ENCODE results near the gene THOC5.
"Not testable (repeated sequence)": the region's sequence is repeated elsewhere in the genome, so short reads cannot be mapped to it uniquely, and the experiment has no call there.

The THOC5 gene

GRCh38 chr22:29559853-29560252 lies 6.3 kb upstream of the THOC5 start:
- no peak for DNase-seq

DNA sequence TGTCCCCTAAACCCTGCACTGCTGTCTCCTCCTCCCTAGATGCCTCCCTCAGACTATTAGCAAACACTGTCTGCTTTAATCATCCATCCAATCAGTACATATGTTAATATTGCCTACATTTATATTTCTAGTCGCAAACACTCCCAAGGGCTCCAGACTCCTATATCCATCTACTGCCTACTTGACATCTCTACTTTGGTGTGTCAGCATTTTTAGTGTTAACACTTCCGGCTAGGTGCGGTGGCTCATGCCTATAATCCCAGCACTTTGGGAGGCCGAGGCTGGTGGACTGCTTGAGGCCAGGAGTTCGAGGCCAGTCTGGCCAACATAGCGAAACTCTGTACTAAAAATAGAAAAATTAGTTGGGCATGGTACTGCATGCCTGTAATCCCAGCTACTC lies 5.5 kb upstream of the THOC5 start:
- DNase-seq, result no peak

GRCh38 chr22:29555065-29555644 lies 1.6 kb upstream of the THOC5 start:
- DNase-seq, result peak; percentile 64

- not testable (repeated sequence) for DNase-seq
These were observed 1.2 kb downstream of the THOC5 start for GRCh38 chr22:29552357-29552756.

DNA sequence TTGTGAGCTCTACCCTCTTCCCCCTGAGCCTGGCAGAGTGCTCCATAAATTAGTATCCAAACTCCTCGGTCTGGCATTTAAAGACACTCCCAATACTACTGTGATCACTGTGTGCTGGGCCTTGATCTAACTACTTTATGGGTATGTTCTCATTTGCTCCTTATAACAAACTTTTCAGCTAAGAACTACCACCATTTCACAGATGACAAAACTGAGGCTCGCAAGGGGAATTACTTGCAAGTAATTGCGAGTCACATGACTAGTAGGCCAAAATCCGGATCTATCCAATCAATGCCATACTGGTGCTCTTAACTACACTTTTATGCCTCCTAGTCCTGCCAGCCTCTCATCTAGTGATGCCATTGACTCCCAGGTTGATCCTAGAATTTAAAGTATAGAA lies 3.6 kb downstream of the THOC5 start:
- no peak for DNase-seq

DNA sequence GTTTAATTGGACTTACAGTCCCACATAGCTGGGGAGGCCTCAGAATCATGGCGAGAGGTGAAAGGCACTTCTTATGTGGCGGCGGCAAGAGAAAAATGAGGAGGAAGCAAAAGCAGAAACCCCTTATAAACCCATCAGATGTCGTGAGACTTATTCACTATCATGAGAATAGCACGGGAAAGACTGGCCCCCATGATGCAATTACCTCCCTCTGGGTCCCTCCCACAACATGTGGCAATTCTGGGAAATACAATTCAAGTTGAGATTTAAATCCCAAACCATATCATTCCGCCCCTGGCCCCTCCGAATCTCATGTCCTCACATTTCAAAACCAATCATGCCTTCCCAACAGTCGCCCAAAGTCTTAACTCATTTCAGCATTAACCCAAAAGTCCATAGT lies 8.5 kb downstream of the THOC5 start:
- DNase-seq, result not testable (repeated sequence)

DNA sequence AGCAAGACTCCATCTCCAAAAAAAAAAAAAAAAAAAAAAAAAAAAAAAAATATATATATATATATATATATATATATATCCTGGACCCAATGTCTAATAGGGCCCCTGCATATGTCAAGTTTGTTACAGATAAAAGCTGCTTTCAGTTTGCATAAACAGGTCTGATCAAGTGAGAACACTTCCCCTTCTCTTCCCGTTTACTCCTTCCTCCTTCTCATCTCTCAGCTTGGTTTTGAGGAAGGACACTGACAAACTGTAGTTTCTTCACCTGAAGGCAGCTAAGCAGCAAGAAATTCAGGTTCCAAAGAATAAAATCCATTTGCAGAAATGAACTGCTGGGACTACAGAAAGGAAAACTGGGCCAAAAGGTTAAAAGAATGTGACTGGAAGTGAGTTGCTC lies 11.7 kb downstream of the THOC5 start:
- no peak for DNase-seq

DNA sequence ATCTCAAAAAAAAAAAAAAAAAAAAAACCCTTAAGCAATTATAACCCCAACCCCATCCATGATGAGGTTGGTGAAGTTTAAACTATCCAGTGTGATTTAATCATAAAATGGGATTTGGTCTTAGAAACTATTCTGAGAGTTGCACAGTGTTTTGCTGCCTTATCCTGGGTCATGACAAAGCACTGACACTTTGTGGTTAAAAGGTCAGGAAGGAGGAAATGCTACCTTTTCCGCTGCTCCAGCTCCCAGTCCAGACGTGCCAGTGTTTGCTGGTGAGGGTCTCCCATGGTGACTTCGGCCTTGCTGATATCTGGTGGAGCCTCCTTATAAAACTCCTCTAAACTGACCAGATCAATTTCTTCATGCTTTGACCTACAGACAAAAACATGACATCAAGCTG lies 14.5 kb downstream of the THOC5 start:
- DNase-seq, result no peak

DNA sequence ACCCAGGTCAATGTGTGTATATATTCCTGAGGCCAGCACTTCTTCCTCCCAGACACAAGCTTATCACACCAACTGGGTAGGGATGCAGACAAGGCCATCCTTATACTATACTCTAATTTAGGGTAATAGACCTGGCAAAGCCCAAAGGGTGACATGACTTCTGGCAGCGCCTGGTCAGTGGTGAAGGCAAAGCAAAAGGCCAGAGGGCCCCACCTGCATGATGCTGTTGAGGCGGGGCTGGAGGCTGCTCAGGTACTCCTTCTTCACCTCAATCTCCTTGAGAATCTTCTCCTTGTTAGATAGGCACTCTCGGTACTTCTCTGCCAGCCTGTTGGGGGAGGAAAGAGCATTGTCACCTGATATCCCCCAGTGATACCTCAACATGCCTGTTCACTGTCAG lies 17.1 kb downstream of the THOC5 start:
- DNase-seq, result no peak

DNA sequence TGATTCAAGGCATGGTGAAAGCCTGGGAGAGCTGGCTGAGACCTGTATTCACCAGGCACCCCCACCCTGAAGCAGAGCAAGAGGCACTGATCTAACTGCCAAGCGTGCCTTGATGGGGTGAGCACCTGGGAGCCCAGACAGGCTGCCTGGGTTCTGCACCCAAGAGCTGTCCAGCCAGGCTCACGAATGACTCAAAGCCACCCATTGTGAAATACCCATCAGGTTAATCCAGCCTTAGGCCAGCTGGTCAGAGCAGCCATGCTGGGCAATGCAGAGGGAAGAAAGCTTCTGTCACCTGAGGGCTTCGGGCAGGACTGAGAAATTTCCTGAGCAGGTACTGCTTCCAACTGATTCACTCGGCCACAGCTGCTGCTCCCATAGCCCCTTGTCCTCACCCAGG lies 22.1 kb downstream of the THOC5 start:
- no peak for DNase-seq

DNA sequence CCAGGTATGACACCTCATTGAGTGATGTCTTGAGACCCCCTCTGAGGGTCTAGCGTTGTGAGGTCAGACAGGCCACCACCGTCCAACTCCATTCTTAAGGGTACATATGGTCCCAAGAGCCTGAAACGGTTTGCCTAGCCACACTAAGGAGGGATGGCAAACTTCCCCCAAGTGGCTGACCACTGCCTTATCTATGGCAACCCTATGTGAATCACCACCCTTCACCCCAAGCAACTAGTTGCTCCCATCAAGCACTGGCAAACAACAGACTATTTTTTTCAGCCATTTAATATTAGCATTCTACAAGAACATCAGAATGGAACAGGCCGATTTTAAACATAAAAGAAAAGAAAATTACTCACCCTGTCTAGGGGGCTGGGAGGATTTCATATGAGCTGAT lies 22.8 kb downstream of the THOC5 start:
- DNase-seq, result no peak

GRCh38 chr22:29528144-29528543 lies 25.4 kb downstream of the THOC5 start:
- no peak for DNase-seq

DNA sequence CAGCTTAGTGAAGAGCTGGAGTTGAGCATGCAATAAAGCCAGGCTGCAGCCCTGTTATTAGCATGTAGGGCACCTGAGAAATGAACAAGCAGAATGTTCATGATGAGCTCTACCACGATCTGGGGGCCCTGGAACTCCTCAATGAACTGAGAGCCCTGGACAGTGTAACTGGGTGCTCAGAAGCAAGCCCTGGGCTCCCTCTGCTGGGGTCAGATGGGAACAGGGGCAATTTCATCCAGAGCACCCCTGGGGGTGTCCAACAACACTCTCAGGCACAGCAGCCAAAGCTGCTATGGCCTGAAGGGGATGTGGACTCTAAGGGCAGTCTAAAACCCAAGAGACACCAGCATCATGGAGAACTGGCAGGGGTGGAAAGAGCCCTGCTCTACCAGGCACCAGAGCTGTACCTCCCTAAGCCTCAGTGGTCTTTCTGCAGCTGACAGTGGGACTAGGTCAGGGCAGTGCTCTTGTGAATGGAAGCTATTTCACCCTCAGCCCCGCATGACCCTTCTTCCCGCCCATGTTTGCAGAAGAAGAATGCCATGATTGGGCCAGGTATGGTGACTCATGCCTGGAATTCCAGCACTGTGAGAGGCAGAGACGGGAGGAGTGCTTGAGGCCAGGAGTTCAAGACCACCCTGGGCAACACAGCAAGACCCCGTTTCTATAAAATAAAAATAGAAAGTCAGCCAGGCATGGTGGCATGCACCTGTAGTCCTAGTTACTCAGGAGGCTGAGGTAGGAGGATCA lies 28.9 kb downstream of the THOC5 start:
- no peak for DNase-seq

GRCh38 chr22:29523761-29524160 lies 29.8 kb downstream of the THOC5 start:
- DNase-seq, result no peak

- no peak for DNase-seq
These were observed 32.0 kb downstream of the THOC5 start for GRCh38 chr22:29521526-29521925.

- DNase-seq, result no peak
These were observed 32.7 kb downstream of the THOC5 start for GRCh38 chr22:29520851-29521250.

DNA sequence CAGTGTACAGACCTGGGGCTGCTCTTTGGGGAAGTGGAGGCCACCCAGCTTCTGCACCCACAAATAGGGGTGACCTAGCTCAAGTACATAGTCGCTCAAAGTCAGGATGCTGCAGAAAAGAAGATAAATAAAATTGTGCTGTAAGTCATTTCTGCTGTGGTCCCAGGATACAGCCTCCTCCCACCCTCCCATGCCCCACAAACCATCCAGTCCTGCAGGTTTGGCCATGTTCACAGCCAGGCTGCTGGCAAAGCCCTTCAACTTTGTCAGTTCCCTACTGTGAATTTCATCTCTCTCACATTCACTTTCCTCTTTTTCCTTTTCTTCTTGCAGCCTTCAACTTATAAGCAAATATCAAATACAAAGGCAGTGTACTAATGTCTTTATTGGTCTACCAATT lies 33.6 kb downstream of the THOC5 start:
- no peak for DNase-seq

DNA sequence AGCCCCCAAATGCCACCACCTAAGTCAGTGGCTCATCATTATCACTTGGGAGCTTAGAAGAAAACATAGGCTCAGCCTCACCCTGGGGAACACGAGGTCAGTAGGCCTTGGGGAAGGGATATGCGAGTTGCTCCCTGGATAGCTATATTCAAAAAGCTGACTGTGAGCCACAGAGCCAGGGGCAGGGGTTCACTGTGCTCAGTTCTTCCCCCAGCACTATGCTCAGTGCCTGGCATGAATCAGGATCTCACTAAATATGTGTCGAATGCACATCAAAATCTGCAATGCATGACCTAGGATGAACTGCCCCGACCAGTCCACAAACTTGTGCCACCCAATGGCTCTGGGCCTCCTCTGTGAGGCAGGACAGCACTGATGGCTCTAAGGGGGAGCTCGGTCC lies 35.1 kb downstream of the THOC5 start:
- DNase-seq, result no peak

GRCh38 chr22:29517215-29517908 lies 36.2 kb downstream of the THOC5 start:
- DNase-seq, result no peak

- no peak for DNase-seq
These were observed 41.5 kb downstream of the THOC5 start for GRCh38 chr22:29512031-29512430.

DNA sequence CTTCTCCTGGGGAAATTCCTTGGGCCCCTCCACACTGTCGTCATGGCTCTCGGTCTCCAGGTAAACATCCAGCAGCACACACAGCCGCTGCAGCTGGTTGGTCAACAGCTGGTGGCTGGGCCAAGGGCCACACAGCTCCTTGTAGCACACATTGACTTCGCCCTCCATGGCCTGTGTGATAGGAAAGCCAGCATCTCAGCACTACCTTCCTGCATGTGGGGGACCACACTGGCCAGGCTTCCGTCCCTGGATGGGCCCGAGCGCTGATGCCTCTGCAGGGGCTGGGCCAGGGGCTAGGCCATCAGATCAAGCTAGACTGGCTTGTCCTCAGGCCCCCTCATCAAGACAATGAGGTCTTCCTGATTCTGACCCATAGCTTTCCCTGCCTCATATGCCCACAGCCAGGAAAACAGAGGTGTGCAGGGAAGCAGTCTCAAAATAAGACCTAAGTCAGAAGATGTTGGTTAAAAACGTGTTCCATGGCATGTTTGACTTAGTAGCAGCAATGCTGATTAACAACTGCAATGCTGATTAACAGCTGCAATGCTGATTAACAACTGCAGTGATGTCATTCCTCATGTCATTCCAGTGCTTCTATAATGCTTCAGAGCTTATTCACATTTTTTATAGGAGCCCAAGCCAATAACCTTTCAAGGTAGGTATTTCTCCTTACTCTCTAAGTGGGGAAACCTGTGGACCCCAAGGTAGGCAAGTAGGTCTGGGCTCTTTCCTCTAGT lies 42.3 kb downstream of the THOC5 start:
- no peak for DNase-seq

- no peak for DNase-seq
These were observed 43.0 kb downstream of the THOC5 start for GRCh38 chr22:29510542-29510941.

DNA sequence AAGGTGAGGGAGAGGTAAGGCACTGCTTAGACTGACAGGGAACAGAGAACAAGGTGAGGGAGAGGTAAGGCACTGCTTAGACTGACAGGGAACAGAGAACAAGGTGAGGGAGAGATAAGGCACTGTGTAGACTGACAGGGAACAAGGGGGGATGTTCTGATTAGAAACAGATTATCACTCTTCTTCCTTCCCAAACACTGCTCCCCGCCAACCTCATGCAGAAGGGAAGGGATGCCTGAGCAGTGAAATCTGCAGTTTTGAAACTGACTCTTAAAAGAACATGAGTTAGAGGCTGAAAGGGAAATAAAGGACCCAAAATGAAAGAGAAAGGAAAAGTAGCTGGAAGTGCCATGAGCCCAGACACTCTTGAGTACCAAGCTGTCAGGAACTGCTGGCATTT lies 43.7 kb downstream of the THOC5 start:
- DNase-seq, result no peak

- DNase-seq, result no peak
These were observed 44.3 kb downstream of the THOC5 start for GRCh38 chr22:29509298-29509697.
